Adrenal gland (tissue), 5 donors: Measurements from ENCODE around the gene EPHB6.

Source experiments
- POLR2A ChIP-seq, 2 donors: fragments of 450-650 bp; IDR thresholded peaks; one replicate each; pipeline ENCODE4 v1.6.1; 2017; ENCODE audit warnings: antibody characterized with exemption in 2 of 2, mild to moderate bottlenecking in 2 of 2, moderate library complexity in 1 of 2
- TF ChIP-seq, protein P1 (sequence below), 6 experiments: fragments of 450-650 bp in 4 of 6; fragments of 200-600 bp in 2 of 6; sonication (generic) in 1 of 6; IDR thresholded peaks; 1 replicate in 5 of 6; 2 replicates in 1 of 6; pipeline versions ENCODE4 v1.5.1 to v1.8.0; 2016 to 2021; ENCODE audit warnings: antibody characterized with exemption in 6 of 6, mild to moderate bottlenecking in 2 of 6, moderate library complexity in 1 of 6
- donor health status: DM: no; HTN: no; CAD: no.

DNA sequence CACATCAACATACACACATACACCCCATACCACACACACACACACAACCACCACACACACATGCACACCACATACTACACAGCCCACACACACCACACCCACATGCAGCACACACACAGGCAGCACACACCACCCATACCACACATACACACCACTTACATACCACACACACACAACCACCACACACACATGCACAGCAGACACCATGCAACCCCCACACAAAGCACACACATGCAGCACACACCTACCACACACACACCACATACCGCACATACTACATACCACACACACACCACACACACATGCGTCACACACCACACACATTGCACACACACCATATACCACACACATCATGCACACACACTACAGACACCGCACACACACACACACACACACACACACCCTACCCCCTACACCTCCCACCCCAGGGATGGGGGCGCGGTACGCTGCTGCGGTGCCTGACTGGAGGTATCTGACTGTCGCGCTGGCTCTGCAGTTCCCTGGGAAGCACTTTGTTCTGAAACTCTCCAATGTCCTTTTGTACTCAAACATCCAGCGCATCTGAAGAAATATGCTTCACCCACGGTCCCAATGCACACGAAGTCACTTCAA is 36.1 kb downstream of the EPHB6 start:
- TF ChIP-seq, protein P1, sequence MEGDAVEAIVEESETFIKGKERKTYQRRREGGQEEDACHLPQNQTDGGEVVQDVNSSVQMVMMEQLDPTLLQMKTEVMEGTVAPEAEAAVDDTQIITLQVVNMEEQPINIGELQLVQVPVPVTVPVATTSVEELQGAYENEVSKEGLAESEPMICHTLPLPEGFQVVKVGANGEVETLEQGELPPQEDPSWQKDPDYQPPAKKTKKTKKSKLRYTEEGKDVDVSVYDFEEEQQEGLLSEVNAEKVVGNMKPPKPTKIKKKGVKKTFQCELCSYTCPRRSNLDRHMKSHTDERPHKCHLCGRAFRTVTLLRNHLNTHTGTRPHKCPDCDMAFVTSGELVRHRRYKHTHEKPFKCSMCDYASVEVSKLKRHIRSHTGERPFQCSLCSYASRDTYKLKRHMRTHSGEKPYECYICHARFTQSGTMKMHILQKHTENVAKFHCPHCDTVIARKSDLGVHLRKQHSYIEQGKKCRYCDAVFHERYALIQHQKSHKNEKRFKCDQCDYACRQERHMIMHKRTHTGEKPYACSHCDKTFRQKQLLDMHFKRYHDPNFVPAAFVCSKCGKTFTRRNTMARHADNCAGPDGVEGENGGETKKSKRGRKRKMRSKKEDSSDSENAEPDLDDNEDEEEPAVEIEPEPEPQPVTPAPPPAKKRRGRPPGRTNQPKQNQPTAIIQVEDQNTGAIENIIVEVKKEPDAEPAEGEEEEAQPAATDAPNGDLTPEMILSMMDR (IDR thresholded peaks at IDR 0.05) = no peak
- TF ChIP-seq POLR2A (IDR thresholded peaks at IDR 0.05) = no peak
